Activated T-cell treated with anti-CD3 and anti-CD28 coated beads, Interleukin-2, amount 50 U/mL, for 72 hours (primary cell): ENCODE measurements around the gene CDK7. TPM values are rescaled to one million over a fixed set of nuclear protein-coding genes. Genes with fewer than 3 reads are reported as not detected.

Source experiments
- ATAC-seq, 2 donors: fragments of 150-1000 bp; cut with Tn5 transposase; replicated peaks in 1 of 2; 2 replicates each; pipeline ENCODE4 v1.10.0; 2021; ENCODE audit warnings: moderate library complexity in 2 of 2, mild to moderate bottlenecking in 1 of 2
- DNase-seq, 2 donors: peaks; one replicate each; pipeline ENCODE4 v3.0.0; 2021 to 2022; ENCODE audit warnings: mixed read lengths in 1 of 2
- H3K27ac Mint-ChIP-seq: one replicate; pipeline ENCODE4 v1.8.0; 2022; ENCODE audit warnings: mild to moderate bottlenecking, moderate library complexity, mixed read lengths
- H3K27me3 Mint-ChIP-seq: one replicate; pipeline ENCODE4 v1.8.0; 2022; ENCODE audit warnings: low read depth, mixed read lengths
- H3K36me3 Mint-ChIP-seq, 2 donors: one replicate each; pipeline ENCODE4 v1.8.0; 2022; ENCODE audit warnings: mixed read lengths in 2 of 2, mild to moderate bottlenecking in 1 of 2; ENCODE audit not compliant: insufficient read depth in 2 of 2
- H3K4me1 Mint-ChIP-seq: one replicate; pipeline ENCODE4 v1.8.0; 2022; ENCODE audit warnings: low read depth, mixed read lengths
- H3K4me3 Mint-ChIP-seq, 2 donors: one replicate each; pipeline ENCODE4 v1.8.0; 2022; ENCODE audit warnings: mild to moderate bottlenecking in 2 of 2, mixed read lengths in 2 of 2, moderate library complexity in 2 of 2
- H3K9me3 Mint-ChIP-seq, 2 donors: one replicate each; pipeline ENCODE4 v1.8.0; 2022; ENCODE audit warnings: mixed read lengths in 2 of 2
- total RNA-seq, 2 donors: library from RNA; stranded (reverse); gene quantifications; one replicate each; pipeline ENCODE4 v1.2.3, GENCODE V29; 2022

The CDK7 gene
- total RNA-seq, 2 donors from 2014 or later, result 52.2 to 67.3 TPM

- Mint-ChIP-seq H3K27ac (no peak overlapping the region), H3K27me3 (no peaks in the 10 kb centered on the region), H3K4me1 (no peaks in the 10 kb centered on the region), H3K9me3 (no peaks in the 10 kb centered on the region), H3K4me3 (no peak overlapping the region), H3K36me3 (peaks cover 1 to 16% of the 10 kb centered on the region in 2 donors)
- DNase-seq (no peak), ATAC-seq (no peak)
Measured at GRCh38 chr5:69281114-69281513, 46.4 kb downstream of the CDK7 start.

- no peaks in the 10 kb centered on the region for H3K4me1 Mint-ChIP-seq
- H3K4me3 Mint-ChIP-seq, result no peak overlapping the region
- H3K36me3 Mint-ChIP-seq, result peaks cover 0 to 4% of the 10 kb centered on the region in 2 donors
Measured at GRCh38 chr5:69284203-69284602, 49.5 kb downstream of the CDK7 start.

GRCh38 chr5:69285448-69286116, 50.9 kb downstream of the CDK7 start:
- Mint-ChIP-seq H3K36me3 (peaks cover 0 to 1% of the 10 kb centered on the region in 2 donors), H3K27ac (no peak overlapping the region), H3K4me3 (no peak overlapping the region), H3K27me3 (no peaks in the 10 kb centered on the region), H3K9me3 (no peaks in the 10 kb centered on the region), H3K4me1 (no peaks in the 10 kb centered on the region)
- DNase-seq (no peak), ATAC-seq (no peak)

More at GRCh38 chr5:69284203-69284602, 49.5 kb downstream of the CDK7 start:
- DNase-seq (no peak), ATAC-seq (no peak)
- H3K9me3 Mint-ChIP-seq, result no peaks in the 10 kb centered on the region
- peak overlapping the region; percentile 2 for H3K27ac Mint-ChIP-seq
- H3K27me3 Mint-ChIP-seq, result no peaks in the 10 kb centered on the region

- H3K4me3 Mint-ChIP-seq, result no peak overlapping the region
- H3K36me3 Mint-ChIP-seq, result no peaks in the 10 kb centered on the region
- DNase-seq (no peak), ATAC-seq (no peak)
- no peaks in the 10 kb centered on the region for H3K9me3 Mint-ChIP-seq
- H3K27ac Mint-ChIP-seq, result no peak overlapping the region
- H3K4me1 Mint-ChIP-seq, result no peaks in the 10 kb centered on the region
- no peaks in the 10 kb centered on the region for H3K27me3 Mint-ChIP-seq
Measured at GRCh38 chr5:69288069-69288468, 53.4 kb downstream of the CDK7 start.

- DNase-seq, result no peak
- H3K36me3 Mint-ChIP-seq, result no peaks in the 10 kb centered on the region
- ATAC-seq, result no peak
- no peaks in the 10 kb centered on the region for H3K4me1 Mint-ChIP-seq
- no peaks in the 10 kb centered on the region for H3K9me3 Mint-ChIP-seq
- no peak overlapping the region for H3K27ac Mint-ChIP-seq
- no peaks in the 10 kb centered on the region for H3K27me3 Mint-ChIP-seq
- no peak overlapping the region for H3K4me3 Mint-ChIP-seq
Measured at GRCh38 chr5:69288688-69289087, 54.0 kb downstream of the CDK7 start.

- H3K27ac Mint-ChIP-seq, result peak overlapping the region; percentile 24
- H3K36me3 Mint-ChIP-seq, result no peaks in the 10 kb centered on the region
- H3K4me1 Mint-ChIP-seq, result no peaks in the 10 kb centered on the region
- no peaks in the 10 kb centered on the region for H3K27me3 Mint-ChIP-seq
- no peaks in the 10 kb centered on the region for H3K9me3 Mint-ChIP-seq
- ATAC-seq (no peak), DNase-seq (no peak)
- no peak overlapping the region for H3K4me3 Mint-ChIP-seq
Measured at GRCh38 chr5:69292306-69292705, 57.6 kb downstream of the CDK7 start.

- no peak overlapping the region for H3K4me3 Mint-ChIP-seq
- no peak overlapping the region for H3K27ac Mint-ChIP-seq
- H3K36me3 Mint-ChIP-seq, result peaks cover 0 to 3% of the 10 kb centered on the region in 2 donors
- no peaks in the 10 kb centered on the region for H3K4me1 Mint-ChIP-seq
- H3K27me3 Mint-ChIP-seq, result no peaks in the 10 kb centered on the region
- DNase-seq, result no peak
- no peaks in the 10 kb centered on the region for H3K9me3 Mint-ChIP-seq
- ATAC-seq, result no peak
Measured at GRCh38 chr5:69293882-69294281, 59.2 kb downstream of the CDK7 start.

- Mint-ChIP-seq H3K9me3 (no peaks in the 10 kb centered on the region), H3K36me3 (peaks cover 0 to 3% of the 10 kb centered on the region in 2 donors), H3K4me3 (peak overlapping the region in 1 of 2 donors; percentile 53), H3K27ac (peak overlapping the region; percentile 90), H3K27me3 (no peaks in the 10 kb centered on the region), H3K4me1 (no peaks in the 10 kb centered on the region)
- no peak for DNase-seq
- ATAC-seq, result peak in 1 of 2 donors; percentile 71
Measured at GRCh38 chr5:69295088-69295754, 60.5 kb downstream of the CDK7 start.

- Mint-ChIP-seq H3K36me3 (peaks cover 0 to 3% of the 10 kb centered on the region in 2 donors), H3K4me3 (no peak overlapping the region), H3K27ac (no peak overlapping the region), H3K9me3 (no peaks in the 10 kb centered on the region), H3K27me3 (no peaks in the 10 kb centered on the region), H3K4me1 (no peaks in the 10 kb centered on the region)
- no peak for DNase-seq
- ATAC-seq, result no peak
Measured at GRCh38 chr5:69299625-69300024, 64.9 kb downstream of the CDK7 start.

GRCh38 chr5:69300537-69301203, 66.0 kb downstream of the CDK7 start:
- Mint-ChIP-seq H3K9me3 (no peaks in the 10 kb centered on the region), H3K4me3 (no peak overlapping the region), H3K27me3 (no peaks in the 10 kb centered on the region), H3K27ac (no peak overlapping the region), H3K4me1 (no peaks in the 10 kb centered on the region), H3K36me3 (peaks cover 0 to 3% of the 10 kb centered on the region in 2 donors)
- DNase-seq (no peak), ATAC-seq (no peak)

GRCh38 chr5:69305512-69305911, 70.8 kb downstream of the CDK7 start:
- H3K4me1 Mint-ChIP-seq, result peaks cover 13% of the 10 kb centered on the region
- H3K27ac Mint-ChIP-seq, result no peak overlapping the region
- peaks cover 5 to 6% of the 10 kb centered on the region in 2 donors for H3K9me3 Mint-ChIP-seq
- peaks cover 16 to 34% of the 10 kb centered on the region in 2 donors for H3K36me3 Mint-ChIP-seq
- H3K4me3 Mint-ChIP-seq, result no peak overlapping the region
- DNase-seq (no peak), ATAC-seq (no peak)
- H3K27me3 Mint-ChIP-seq, result no peaks in the 10 kb centered on the region

GRCh38 chr5:69308046-69308553, 73.4 kb downstream of the CDK7 start:
- Mint-ChIP-seq H3K27ac (peak overlapping the region; percentile 62), H3K4me1 (peaks cover 13% of the 10 kb centered on the region), H3K4me3 (peak overlapping the region in 1 of 2 donors; percentile 56), H3K27me3 (no peaks in the 10 kb centered on the region), H3K9me3 (peaks cover 5 to 6% of the 10 kb centered on the region in 2 donors), H3K36me3 (peaks cover 16 to 41% of the 10 kb centered on the region in 2 donors)
- ATAC-seq (peak; percentile 36 to 72), DNase-seq (peak; percentile 4 to 21)

- ATAC-seq (no peak), DNase-seq (no peak)
- H3K4me3 Mint-ChIP-seq, result no peak overlapping the region
- H3K9me3 Mint-ChIP-seq, result peaks cover 5 to 6% of the 10 kb centered on the region in 2 donors
- H3K4me1 Mint-ChIP-seq, result peaks cover 13% of the 10 kb centered on the region
- no peak overlapping the region for H3K27ac Mint-ChIP-seq
- peaks cover 16 to 41% of the 10 kb centered on the region in 2 donors for H3K36me3 Mint-ChIP-seq
- no peaks in the 10 kb centered on the region for H3K27me3 Mint-ChIP-seq
Measured at GRCh38 chr5:69309380-69309779, 74.7 kb downstream of the CDK7 start.
